Measurements from ENCODE around the gene PTPRK. TPM values are rescaled to one million over a fixed set of nuclear protein-coding genes. Genes with fewer than 3 reads are reported as not detected.
A peak's percentile ranks its signal among the peaks of the same experiment; 100 is the strongest.

Gene PTPRK
- total and polyA plus RNA-seq, 5 donors from 2014 or later: 0.16 to 1.0 (median 0.45) TPM; not detected in 1

- no peak overlapping the region for H3K4me3 ChIP-seq (ENCODE audit: low read depth, low read length)
- no peaks in the 10 kb centered on the region for H3K36me3 ChIP-seq (ENCODE audit: control insufficient read depth, insufficient read depth, low read length)
- no peaks in the 10 kb centered on the region for H3K4me1 ChIP-seq (ENCODE audit: control insufficient read depth, insufficient read depth, low read length, poor library complexity, severe bottlenecking)
- Mint-ChIP-seq H3K36me3 (no peaks in the 10 kb centered on the region), H3K27ac (peak overlapping the region in 1 of 3 donors; percentile 2), H3K4me3 (no peak overlapping the region), H3K9me3 (peaks cover 0 to 2% (median 0%) of the 10 kb centered on the region in 7 donors), H3K4me1 (peaks cover 0 to 3% (median 0%) of the 10 kb centered on the region in 4 donors), H3K27me3 (no peaks in the 10 kb centered on the region)
- ATAC-seq (ENCODE audit: low read depth in 2 of 2): no peak
- no peak for DNase-seq
- H3K27ac ChIP-seq (ENCODE audit: insufficient read depth, low read length, poor library complexity, severe bottlenecking): no peak overlapping the region
- no peaks in the 10 kb centered on the region for H3K27me3 ChIP-seq (ENCODE audit: control insufficient read depth, insufficient read depth, low read length)
- no peaks in the 10 kb centered on the region for H3K9me3 ChIP-seq (ENCODE audit: control insufficient read depth in 2 of 2, low read length in 2 of 2)
Measured at GRCh38 chr6:128036808-128037570, 483.4 kb downstream of the PTPRK start.

- Histone ChIP-seq H3K9me3 (ENCODE audit: control insufficient read depth in 2 of 2, low read length in 2 of 2) (no peaks in the 10 kb centered on the region), H3K36me3 (ENCODE audit: control insufficient read depth, insufficient read depth, low read length) (no peaks in the 10 kb centered on the region), H3K27ac (ENCODE audit: insufficient read depth, low read length, poor library complexity, severe bottlenecking) (no peak overlapping the region), H3K4me3 (ENCODE audit: low read depth, low read length) (no peak overlapping the region), H3K4me1 (ENCODE audit: control insufficient read depth, insufficient read depth, low read length, poor library complexity, severe bottlenecking) (no peaks in the 10 kb centered on the region), H3K27me3 (ENCODE audit: control insufficient read depth, insufficient read depth, low read length) (no peaks in the 10 kb centered on the region)
- H3K27ac Mint-ChIP-seq: peak overlapping the region in 1 of 3 donors; percentile 52
- peaks cover 0 to 2% (median 0%) of the 10 kb centered on the region in 7 donors for H3K9me3 Mint-ChIP-seq
- no peaks in the 10 kb centered on the region for H3K36me3 Mint-ChIP-seq
- no peak for ATAC-seq (ENCODE audit: low read depth in 2 of 2)
- no peaks in the 10 kb centered on the region for H3K27me3 Mint-ChIP-seq
- peaks cover 0 to 7% (median 0%) of the 10 kb centered on the region in 4 donors for H3K4me1 Mint-ChIP-seq
- DNase-seq: no peak
- H3K4me3 Mint-ChIP-seq: no peak overlapping the region
Measured at GRCh38 chr6:128033156-128033555, 487.2 kb downstream of the PTPRK start.

GRCh38 chr6:128032042-128032441, 488.4 kb downstream of the PTPRK start:
- Histone ChIP-seq H3K27ac (ENCODE audit: insufficient read depth, low read length, poor library complexity, severe bottlenecking) (no peak overlapping the region), H3K36me3 (ENCODE audit: control insufficient read depth, insufficient read depth, low read length) (no peaks in the 10 kb centered on the region), H3K27me3 (ENCODE audit: control insufficient read depth, insufficient read depth, low read length) (no peaks in the 10 kb centered on the region), H3K4me3 (ENCODE audit: low read depth, low read length) (no peak overlapping the region), H3K4me1 (ENCODE audit: control insufficient read depth, insufficient read depth, low read length, poor library complexity, severe bottlenecking) (no peaks in the 10 kb centered on the region), H3K9me3 (ENCODE audit: control insufficient read depth in 2 of 2, low read length in 2 of 2) (no peaks in the 10 kb centered on the region)
- H3K27ac Mint-ChIP-seq: no peak overlapping the region
- H3K27me3 Mint-ChIP-seq: no peaks in the 10 kb centered on the region
- H3K9me3 Mint-ChIP-seq: peaks cover 0 to 2% (median 0%) of the 10 kb centered on the region in 7 donors
- peaks cover 0 to 15% (median 4%) of the 10 kb centered on the region in 4 donors for H3K4me1 Mint-ChIP-seq
- no peak for ATAC-seq (ENCODE audit: low read depth in 2 of 2)
- no peak for DNase-seq
- H3K36me3 Mint-ChIP-seq: no peaks in the 10 kb centered on the region
- no peak overlapping the region for H3K4me3 Mint-ChIP-seq

DNA sequence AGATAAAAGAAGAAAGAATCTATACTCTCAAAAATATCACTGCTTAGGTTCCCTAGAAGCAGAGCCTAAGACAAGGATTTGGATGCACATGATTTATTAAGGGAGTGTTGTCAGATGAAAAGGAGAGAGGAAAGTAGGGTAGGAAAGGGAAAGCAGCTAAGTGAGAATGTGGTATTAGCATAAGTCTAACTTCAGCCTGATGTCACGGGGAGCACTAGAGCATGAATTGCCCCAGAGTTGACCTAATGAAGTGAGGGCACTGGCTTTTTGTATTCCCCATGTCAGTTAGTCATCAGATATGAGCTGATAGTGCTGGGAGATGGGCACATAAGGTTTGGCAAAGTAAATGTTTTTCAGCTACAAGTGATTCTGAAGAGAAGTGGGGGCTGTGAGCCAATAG, 490.6 kb downstream of the PTPRK start:
- Mint-ChIP-seq H3K4me3 (no peak overlapping the region), H3K27me3 (no peaks in the 10 kb centered on the region), H3K4me1 (peaks cover 3 to 18% (median 5%) of the 10 kb centered on the region in 4 donors), H3K9me3 (no peaks in the 10 kb centered on the region), H3K27ac (no peak overlapping the region), H3K36me3 (no peaks in the 10 kb centered on the region)
- no peaks in the 10 kb centered on the region for H3K9me3 ChIP-seq (ENCODE audit: control insufficient read depth in 2 of 2, low read length in 2 of 2)
- no peak overlapping the region for H3K27ac ChIP-seq (ENCODE audit: insufficient read depth, low read length, poor library complexity, severe bottlenecking)
- ATAC-seq (ENCODE audit: low read depth in 2 of 2) (no peak), DNase-seq (no peak)
- H3K4me3 ChIP-seq (ENCODE audit: low read depth, low read length): no peak overlapping the region
- no peaks in the 10 kb centered on the region for H3K36me3 ChIP-seq (ENCODE audit: control insufficient read depth, insufficient read depth, low read length)
- no peaks in the 10 kb centered on the region for H3K27me3 ChIP-seq (ENCODE audit: control insufficient read depth, insufficient read depth, low read length)
- H3K4me1 ChIP-seq (ENCODE audit: control insufficient read depth, insufficient read depth, low read length, poor library complexity, severe bottlenecking): no peaks in the 10 kb centered on the region

DNA sequence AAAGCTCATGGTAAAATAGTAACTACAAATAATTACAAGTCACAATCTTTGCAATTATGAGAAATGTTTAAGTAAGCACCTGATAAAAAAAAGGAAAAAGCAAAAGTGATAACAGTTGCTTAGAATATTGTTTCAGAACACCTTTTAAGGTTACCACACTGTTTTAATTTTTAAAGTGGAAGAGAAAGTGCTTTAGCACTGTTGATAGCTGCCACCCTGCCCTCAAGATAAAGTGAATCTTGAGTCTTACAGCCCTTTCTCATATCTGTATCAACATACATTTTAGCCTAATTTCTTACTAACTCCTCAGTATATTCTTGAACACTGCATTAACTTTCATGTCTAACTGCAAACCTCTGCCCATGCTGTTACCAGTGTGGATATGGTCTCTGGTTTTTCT, 492.2 kb downstream of the PTPRK start:
- Histone ChIP-seq H3K27ac (ENCODE audit: insufficient read depth, low read length, poor library complexity, severe bottlenecking) (no peak overlapping the region), H3K9me3 (ENCODE audit: control insufficient read depth in 2 of 2, low read length in 2 of 2) (no peaks in the 10 kb centered on the region), H3K4me1 (ENCODE audit: control insufficient read depth, insufficient read depth, low read length, poor library complexity, severe bottlenecking) (no peaks in the 10 kb centered on the region), H3K27me3 (ENCODE audit: control insufficient read depth, insufficient read depth, low read length) (no peaks in the 10 kb centered on the region), H3K36me3 (ENCODE audit: control insufficient read depth, insufficient read depth, low read length) (no peaks in the 10 kb centered on the region), H3K4me3 (ENCODE audit: low read depth, low read length) (no peak overlapping the region)
- Mint-ChIP-seq H3K4me3 (no peak overlapping the region), H3K9me3 (no peaks in the 10 kb centered on the region), H3K27ac (no peak overlapping the region), H3K36me3 (no peaks in the 10 kb centered on the region), H3K4me1 (peaks cover 3 to 18% (median 5%) of the 10 kb centered on the region in 4 donors), H3K27me3 (no peaks in the 10 kb centered on the region)
- DNase-seq (peak in 1 of 3 donors; percentile 13), ATAC-seq (ENCODE audit: low read depth in 2 of 2) (no peak)

- Mint-ChIP-seq H3K27me3 (no peaks in the 10 kb centered on the region), H3K9me3 (no peaks in the 10 kb centered on the region), H3K4me3 (no peak overlapping the region), H3K27ac (no peak overlapping the region), H3K4me1 (peaks cover 3 to 14% (median 5%) of the 10 kb centered on the region in 4 donors), H3K36me3 (no peaks in the 10 kb centered on the region)
- no peak for ATAC-seq (ENCODE audit: low read depth in 2 of 2)
- Histone ChIP-seq H3K4me1 (ENCODE audit: control insufficient read depth, insufficient read depth, low read length, poor library complexity, severe bottlenecking) (no peaks in the 10 kb centered on the region), H3K27ac (ENCODE audit: insufficient read depth, low read length, poor library complexity, severe bottlenecking) (no peak overlapping the region), H3K4me3 (ENCODE audit: low read depth, low read length) (no peak overlapping the region), H3K9me3 (ENCODE audit: control insufficient read depth in 2 of 2, low read length in 2 of 2) (no peaks in the 10 kb centered on the region), H3K36me3 (ENCODE audit: control insufficient read depth, insufficient read depth, low read length) (no peaks in the 10 kb centered on the region), H3K27me3 (ENCODE audit: control insufficient read depth, insufficient read depth, low read length) (no peaks in the 10 kb centered on the region)
- DNase-seq: no peak
Measured at GRCh38 chr6:128025478-128025877, 494.9 kb downstream of the PTPRK start.

DNA sequence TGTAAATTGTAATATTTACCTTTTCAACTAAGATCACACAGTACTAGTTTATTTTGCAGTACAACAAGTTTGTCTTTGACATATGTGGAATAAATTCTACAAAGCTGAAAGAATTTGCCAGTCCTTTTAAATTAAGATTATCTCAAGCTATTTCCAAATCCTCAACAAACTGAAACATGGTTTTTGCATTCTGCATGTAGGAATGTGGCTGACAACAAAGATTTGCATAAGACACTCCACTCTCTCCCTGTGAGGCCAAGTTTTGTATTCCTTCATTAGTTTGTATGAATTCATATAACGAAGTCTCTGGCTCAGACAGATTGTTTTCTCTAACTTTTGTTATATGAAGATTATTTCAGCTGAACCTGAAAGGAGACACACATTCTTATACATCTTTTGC, 495.4 kb downstream of the PTPRK start:
- Mint-ChIP-seq H3K36me3 (no peaks in the 10 kb centered on the region), H3K27me3 (no peaks in the 10 kb centered on the region)
- DNase-seq: no peak

DNA sequence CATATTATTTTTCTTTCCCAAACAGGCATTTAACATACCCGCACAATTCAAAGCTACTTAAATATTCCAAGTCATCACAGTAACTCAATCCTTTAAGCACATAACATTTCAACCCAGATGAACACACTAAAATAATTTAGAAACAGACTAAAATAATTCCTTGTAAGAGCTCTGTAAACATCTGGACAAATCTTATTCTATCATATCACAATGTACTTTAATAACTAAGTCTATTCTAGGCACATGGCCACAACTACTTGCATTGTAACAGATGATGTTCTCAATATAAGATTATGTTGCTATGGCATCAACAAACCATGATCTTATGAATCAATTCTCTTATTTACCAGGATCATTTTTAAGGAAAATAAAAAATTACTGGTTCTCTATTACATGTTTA, 496.4 kb downstream of the PTPRK start:
- H3K4me1 Mint-ChIP-seq: peaks cover 3 to 14% (median 5%) of the 10 kb centered on the region in 4 donors
- Histone ChIP-seq H3K27ac (ENCODE audit: insufficient read depth, low read length, poor library complexity, severe bottlenecking) (no peak overlapping the region), H3K4me1 (ENCODE audit: control insufficient read depth, insufficient read depth, low read length, poor library complexity, severe bottlenecking) (no peaks in the 10 kb centered on the region), H3K9me3 (ENCODE audit: control insufficient read depth in 2 of 2, low read length in 2 of 2) (no peaks in the 10 kb centered on the region), H3K36me3 (ENCODE audit: control insufficient read depth, insufficient read depth, low read length) (no peaks in the 10 kb centered on the region), H3K4me3 (ENCODE audit: low read depth, low read length) (no peak overlapping the region), H3K27me3 (ENCODE audit: control insufficient read depth, insufficient read depth, low read length) (no peaks in the 10 kb centered on the region)
- DNase-seq (no peak), ATAC-seq (ENCODE audit: low read depth in 2 of 2) (no peak)
- H3K27ac Mint-ChIP-seq: no peak overlapping the region
- H3K4me3 Mint-ChIP-seq: no peak overlapping the region
- no peaks in the 10 kb centered on the region for H3K9me3 Mint-ChIP-seq
- H3K36me3 Mint-ChIP-seq: no peaks in the 10 kb centered on the region
- H3K27me3 Mint-ChIP-seq: no peaks in the 10 kb centered on the region

More for the DNA sequence above, 495.4 kb downstream of the PTPRK start:
- Histone ChIP-seq H3K36me3 (ENCODE audit: control insufficient read depth, insufficient read depth, low read length) (no peaks in the 10 kb centered on the region), H3K27me3 (ENCODE audit: control insufficient read depth, insufficient read depth, low read length) (no peaks in the 10 kb centered on the region), H3K9me3 (ENCODE audit: control insufficient read depth in 2 of 2, low read length in 2 of 2) (no peaks in the 10 kb centered on the region), H3K27ac (ENCODE audit: insufficient read depth, low read length, poor library complexity, severe bottlenecking) (no peak overlapping the region), H3K4me3 (ENCODE audit: low read depth, low read length) (no peak overlapping the region), H3K4me1 (ENCODE audit: control insufficient read depth, insufficient read depth, low read length, poor library complexity, severe bottlenecking) (no peaks in the 10 kb centered on the region)
- no peaks in the 10 kb centered on the region for H3K9me3 Mint-ChIP-seq
- no peak overlapping the region for H3K27ac Mint-ChIP-seq
- H3K4me3 Mint-ChIP-seq: no peak overlapping the region
- no peak for ATAC-seq (ENCODE audit: low read depth in 2 of 2)
- H3K4me1 Mint-ChIP-seq: peaks cover 3 to 14% (median 5%) of the 10 kb centered on the region in 4 donors
